Aorta (tissue), 5 donors: ENCODE results near the gene ZDHHC14. TPM values are rescaled to one million over a fixed set of nuclear protein-coding genes. Genes with fewer than 3 reads are reported as not detected.

Source experiments
- ATAC-seq: fragments of 200-7000 bp; cut with Tn5 transposase; one replicate; pipeline ENCODE4 v1.9.1; 2022; ENCODE audit warnings: moderate library complexity; ENCODE audit not compliant: low FRiP score
- DNase-seq, 2 donors: peaks; one replicate each; pipeline ENCODE4 v3.0.0-alpha.2; 2020
- H3K27ac ChIP-seq, 2 donors: one replicate each; pipeline ENCODE4 v1.5.1; 2013; ENCODE audit warnings: low read length in 2 of 2, mild to moderate bottlenecking in 2 of 2, moderate library complexity in 2 of 2, control low read depth in 1 of 2, inconsistent platforms in 1 of 2, low read depth in 1 of 2
- H3K27me3 ChIP-seq, 2 donors: one replicate each; pipeline ENCODE4 v1.6.1; 2013; ENCODE audit warnings: control low read depth in 1 of 2, low read length in 1 of 2, mild to moderate bottlenecking in 1 of 2, moderate library complexity in 1 of 2; ENCODE audit not compliant: insufficient read depth in 2 of 2, control insufficient read depth in 1 of 2
- H3K36me3 ChIP-seq, 2 donors: one replicate each; pipeline ENCODE4 v1.6.1; 2013; ENCODE audit warnings: control low read depth in 1 of 2, low read length in 1 of 2, mild to moderate bottlenecking in 1 of 2; ENCODE audit not compliant: insufficient read depth in 2 of 2, control insufficient read depth in 1 of 2
- H3K4me1 ChIP-seq, 2 donors: one replicate each; pipeline ENCODE4 v1.6.1; 2013; ENCODE audit warnings: low read length in 2 of 2, control low read depth in 1 of 2, mild to moderate bottlenecking in 1 of 2, moderate library complexity in 1 of 2; ENCODE audit not compliant: insufficient read depth in 2 of 2, control insufficient read depth in 1 of 2
- H3K4me3 ChIP-seq, 2 donors: one replicate each; pipeline ENCODE4 v1.5.1; 2013; ENCODE audit warnings: low read length in 2 of 2, control low read depth in 1 of 2, mild to moderate bottlenecking in 1 of 2
- H3K9me3 ChIP-seq: one replicate; pipeline ENCODE4 v1.6.1; 2013; ENCODE audit warnings: mild to moderate bottlenecking, low read length; ENCODE audit not compliant: control insufficient read depth
- WGBS, 2 donors: extraction: QIAGEN DNeasy Blood & Tissue Kit; methylation state at CpG; one replicate each; pipeline ENCODE4 v1.1.7; 2013; 5-methylcytosine and 5-hydroxymethylcytosine counted together
- intact Hi-C, 2 donors: fragments of 100-400 bp; cut with DNase I; formaldehyde crosslinking; loops; one replicate each; pipeline versions ENCODE4 v1.14.2 to v1.15.0; 2022
- microRNA-seq, 2 donors: library from miRNA; unstranded; fragments of <30 nt; microRNA quantifications; one replicate each; pipeline ENCODE4 v1.2.0, GENCODE V29; 2020
- polyA plus RNA-seq, 2 donors: library from polyadenylated mRNA; stranded (reverse); fragments of 200-250 nt; gene quantifications; one replicate each; pipeline ENCODE4 v1.2.3, GENCODE V29; 2013
- total RNA-seq, 2 donors: library from RNA; stranded (reverse); fragmentation: NEBNext Ultra II Directional; extraction: Animal tissue kit (Norgen Biotek cat#: 25700); gene quantifications; one replicate each; pipeline ENCODE4 v1.2.1, GENCODE V29; 2021
- donor health status: healthy with polysubstance abuse.
- donor health status: Bipolar disorder and iron deficiency.
- donor health status: DM: no; HTN: no; CAD: no.
- donor health status: DM: no; HTN: no; CAD: no.
- donor health status: DM: yes; HTN: yes; CAD: no.

ZDHHC14 gene
- total and polyA plus RNA-seq, 4 donors, result 2.8 to 17.8 (median 14.4) TPM

GRCh38 chr6:157726892-157727628 is 346.1 kb downstream of the ZDHHC14 start:
- Histone ChIP-seq H3K36me3 (no peaks in the 10 kb centered on the region), H3K9me3 (peaks cover 3% of the 10 kb centered on the region), H3K27ac (no peak overlapping the region), H3K4me3 (no peak overlapping the region), H3K27me3 (no peaks in the 10 kb centered on the region), H3K4me1 (no peaks in the 10 kb centered on the region)
- 64 to 69% methylated on average over 7 of the region's 7 CpGs for WGBS, 2 donors
- ATAC-seq, result peak; percentile 62
- DNase-seq, result peak in 1 of 2 donors; percentile 63
- intact Hi-C loops, result no loop called here

Small RNAs within 50 kb of the gene (microRNA-seq; reads per million reads assigned to microRNA genes)
- gene MIR3692, result 0 reads per million in 2 donors

Other genes with a start within 250 kb of the ZDHHC14 start
- 10 to 100 TPM; 13.1 to 17.5 TPM for gene TMEM242, start 57.7 kb upstream of the ZDHHC14 start, total RNA-seq
- gene TMEM242, start 57.7 kb upstream of the ZDHHC14 start, polyA plus RNA-seq, result 10 to 100 TPM; 12.0 to 17.0 TPM